ENCODE data around the gene RBMS3.
"Not testable (repeated sequence)": the region's sequence is repeated elsewhere in the genome, so short reads cannot be mapped to it uniquely, and the experiment has no call there.

Gene RBMS3

DNA sequence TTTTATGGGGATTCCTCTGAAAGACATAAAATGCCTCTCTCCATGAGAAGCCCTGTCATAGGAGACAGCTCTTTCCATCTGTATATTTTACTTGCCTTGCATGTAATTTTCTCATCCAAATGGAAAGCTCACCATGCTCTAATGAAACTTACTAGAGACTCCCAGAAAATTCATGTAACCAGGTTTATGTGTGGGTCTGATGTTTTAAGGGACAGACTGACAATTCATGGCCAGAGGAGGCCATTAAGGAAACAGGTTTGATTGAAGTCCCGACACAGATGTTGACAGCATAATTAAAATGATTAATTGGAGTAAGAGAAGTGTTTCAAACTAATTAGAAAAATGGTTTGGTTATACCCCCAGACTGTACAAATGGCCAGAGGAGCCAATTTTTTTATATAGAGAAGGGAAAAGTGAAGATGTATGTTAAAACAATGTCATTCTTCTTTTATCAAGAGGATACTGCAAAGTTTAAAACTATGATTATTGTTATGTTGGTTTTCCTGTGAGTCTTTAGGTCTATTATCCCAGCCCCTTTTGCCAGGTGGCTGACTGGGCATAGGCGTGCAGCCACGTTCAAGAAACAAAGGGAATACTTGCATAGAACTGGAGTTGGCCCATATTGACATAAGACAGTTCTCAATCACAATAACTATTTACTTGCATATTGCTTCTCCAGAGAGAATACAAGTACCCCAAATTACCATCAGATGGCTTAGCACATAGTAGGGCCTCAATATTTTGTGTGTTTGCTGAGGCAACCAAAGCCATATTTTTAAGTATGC, 64.8 kb downstream of the RBMS3 start:
- DNase-seq = no peak

DNA sequence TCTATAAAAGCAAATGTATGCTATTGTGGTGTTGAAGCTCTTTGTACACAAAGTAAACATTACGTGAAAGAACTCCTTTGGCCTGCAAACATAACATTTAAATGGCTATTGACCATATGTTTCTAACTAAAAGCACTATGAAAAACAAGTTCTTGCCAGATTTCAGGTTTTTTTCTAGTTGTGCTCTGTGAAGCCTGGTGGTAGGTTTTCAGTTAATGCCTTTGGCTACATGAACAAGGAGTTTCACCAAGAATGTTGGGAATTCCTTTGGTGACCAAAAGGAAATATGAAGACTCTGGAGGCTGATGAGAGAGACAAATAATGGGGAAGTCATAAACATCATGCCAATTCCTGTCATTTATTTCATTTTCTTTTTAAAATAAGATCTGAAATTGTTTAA, 66.0 kb downstream of the RBMS3 start:
- no peak for DNase-seq

DNA sequence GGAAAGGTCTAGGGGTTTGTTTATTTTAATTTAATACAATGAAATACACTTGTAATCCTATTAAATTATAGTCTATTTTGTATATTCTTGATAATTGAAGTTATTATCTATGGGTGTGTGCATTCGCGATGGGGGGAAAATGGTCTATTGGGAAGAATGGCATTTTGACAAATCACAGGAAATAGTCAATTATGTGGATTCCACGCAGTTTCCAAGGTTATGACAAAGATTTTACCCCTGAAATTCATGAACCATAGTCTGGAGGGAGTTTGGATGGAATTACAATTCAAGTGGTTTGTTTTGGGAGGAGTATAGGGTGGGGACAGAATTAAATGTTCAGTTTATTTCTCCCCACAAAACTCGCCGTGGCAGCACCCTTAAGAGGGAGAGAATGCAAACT, 66.5 kb downstream of the RBMS3 start:
- DNase-seq = no peak

DNA sequence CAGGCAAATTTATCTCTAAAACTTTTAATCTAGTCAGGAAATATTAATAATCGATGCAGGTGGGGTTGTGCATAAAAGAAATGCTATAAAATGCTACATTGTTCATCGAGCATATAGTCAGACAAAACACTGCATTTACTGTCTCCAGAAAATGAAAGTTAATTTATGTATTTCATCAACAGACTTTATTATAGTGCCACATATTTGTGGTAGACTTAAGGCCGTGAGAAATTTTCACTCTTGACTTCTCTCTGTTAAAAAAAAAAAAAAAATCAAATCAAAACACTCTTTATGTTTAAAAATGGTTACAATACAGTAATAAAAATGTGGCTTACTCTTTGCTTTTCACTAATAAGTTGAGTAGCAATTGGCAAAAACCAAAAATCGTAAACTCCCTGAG, 67.4 kb downstream of the RBMS3 start:
- no peak for DNase-seq

DNA sequence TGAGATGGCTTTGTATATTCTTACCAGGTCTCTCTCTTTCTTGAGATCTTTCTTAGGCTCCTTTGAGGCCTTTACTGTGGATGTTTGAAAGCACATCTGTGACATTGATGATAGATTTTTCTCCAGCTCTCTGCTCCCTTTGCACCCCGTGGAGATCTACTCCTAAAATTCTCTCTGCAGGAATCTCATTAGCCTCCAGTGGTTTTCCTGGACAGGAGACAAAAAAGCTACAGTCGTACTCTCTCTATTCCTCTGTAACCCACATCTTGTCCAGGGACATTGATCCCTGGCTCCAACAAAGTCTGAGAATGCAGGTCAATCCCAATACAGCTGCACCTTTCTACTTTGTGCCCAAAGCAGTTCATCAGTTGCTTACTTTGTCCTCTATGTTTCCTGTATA, 68.2 kb downstream of the RBMS3 start:
- DNase-seq = no peak

DNA sequence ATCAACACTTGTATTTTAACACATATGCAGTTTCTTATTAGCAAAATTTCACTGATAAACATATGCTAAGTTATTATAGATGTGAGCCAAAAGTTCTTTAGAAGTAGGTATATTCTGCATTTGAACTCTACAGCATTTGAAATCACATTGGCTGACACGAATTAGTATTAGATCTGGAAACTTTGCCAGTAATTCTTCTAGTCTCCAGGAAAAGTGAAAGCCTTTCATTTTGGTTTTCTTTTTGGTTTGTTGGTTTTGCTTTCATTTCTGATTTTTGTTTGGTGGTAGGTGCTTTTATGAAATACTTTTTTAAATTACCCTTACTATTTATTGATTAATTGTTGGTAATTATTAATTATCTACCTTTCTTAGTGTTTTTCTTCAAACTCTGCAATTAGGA, 72.9 kb downstream of the RBMS3 start:
- no peak for DNase-seq

DNA sequence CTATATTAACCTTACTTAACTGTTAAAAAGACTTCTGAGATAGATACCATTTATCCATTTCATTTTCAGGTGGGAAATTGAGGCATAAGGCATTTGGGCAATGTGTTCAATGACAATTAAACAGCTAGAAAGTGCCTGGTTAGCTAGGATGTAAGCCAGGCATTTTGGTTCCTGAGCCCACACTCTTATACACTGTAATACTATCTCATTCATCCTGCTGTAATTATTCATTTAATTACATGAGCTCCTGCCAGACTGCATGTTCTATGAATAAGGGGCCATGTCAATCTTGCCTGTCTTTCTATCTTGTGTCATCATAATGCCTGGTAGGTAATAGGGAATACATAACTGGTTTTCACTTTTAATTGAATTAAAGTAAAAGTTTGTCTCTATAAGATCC, 74.0 kb downstream of the RBMS3 start:
- no peak for DNase-seq

DNA sequence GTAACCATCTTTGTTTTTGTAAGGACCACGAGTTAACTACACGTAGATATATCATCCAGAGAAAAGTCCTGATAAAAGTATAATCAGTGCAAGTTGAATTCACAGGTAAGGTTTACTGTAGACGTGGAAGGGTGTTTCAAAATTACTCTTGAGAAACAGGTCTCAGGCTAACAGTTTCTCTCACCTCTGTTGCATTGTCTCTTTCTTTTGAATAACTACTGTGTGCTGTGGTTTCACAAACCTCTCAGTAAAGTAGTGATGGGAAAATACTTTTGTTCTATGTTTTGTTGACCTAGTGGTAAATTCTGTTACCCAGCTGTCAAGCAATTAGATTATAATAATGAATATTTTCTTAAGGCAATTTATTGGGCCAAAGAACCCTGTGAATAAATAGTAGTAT, 75.2 kb downstream of the RBMS3 start:
- no peak for DNase-seq

DNA sequence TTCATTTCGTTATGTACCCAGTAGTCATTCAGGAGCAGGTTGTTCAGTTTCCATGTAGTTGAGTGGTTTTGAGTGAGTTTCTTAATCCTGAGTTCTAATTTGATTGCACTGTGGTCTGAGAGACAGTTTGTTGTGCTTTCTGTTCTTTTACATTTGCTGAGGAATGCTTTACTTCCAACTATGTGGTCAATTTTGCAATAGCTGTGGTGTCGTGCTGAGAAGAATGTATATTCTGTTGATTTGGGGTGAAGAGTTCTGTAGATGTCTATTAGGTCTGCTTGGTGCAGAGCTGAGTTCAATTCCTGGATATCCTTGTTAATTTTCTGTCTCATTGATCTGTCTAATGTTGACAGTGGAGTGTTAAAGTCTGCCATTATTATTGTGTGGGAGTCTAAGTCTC, 79.4 kb downstream of the RBMS3 start:
- DNase-seq = not testable (repeated sequence)

DNA sequence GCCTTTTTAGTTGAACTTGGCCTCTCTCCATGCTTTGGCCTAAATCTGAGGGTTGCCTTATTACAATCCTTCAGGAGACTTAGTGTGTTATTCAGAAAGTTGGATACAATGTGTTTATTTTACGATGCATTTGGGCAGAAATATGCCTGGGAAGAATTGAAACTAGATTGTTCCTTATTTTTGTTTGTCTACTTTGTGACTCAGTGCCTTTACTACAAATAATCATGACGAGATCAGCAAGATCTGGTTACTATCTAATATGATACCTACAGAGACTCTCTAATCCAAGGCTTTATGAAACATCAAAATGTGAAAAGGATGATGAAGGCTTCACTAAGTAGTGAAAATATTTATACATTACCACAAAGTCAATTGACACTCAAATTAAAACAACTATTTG, 82.2 kb downstream of the RBMS3 start:
- no peak for DNase-seq

DNA sequence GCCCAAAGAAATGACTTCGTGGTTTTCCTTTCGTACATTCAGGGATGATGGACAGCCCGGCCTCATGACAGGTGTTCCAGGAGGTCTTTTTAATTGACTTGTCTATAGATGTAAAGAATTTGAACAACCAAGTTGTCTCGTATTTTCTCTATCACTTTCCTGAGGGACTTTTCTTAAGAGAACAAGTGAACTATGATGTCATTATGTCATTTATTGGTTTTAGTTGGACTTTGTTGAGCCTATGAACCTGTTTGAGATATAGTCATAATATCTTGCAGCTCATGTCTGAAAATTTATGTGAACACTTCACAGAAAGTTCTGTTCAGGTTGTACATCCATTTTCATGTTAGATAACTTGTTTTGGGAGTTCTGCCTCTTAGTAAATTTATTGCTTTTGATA, 89.2 kb downstream of the RBMS3 start:
- DNase-seq = no peak

DNA sequence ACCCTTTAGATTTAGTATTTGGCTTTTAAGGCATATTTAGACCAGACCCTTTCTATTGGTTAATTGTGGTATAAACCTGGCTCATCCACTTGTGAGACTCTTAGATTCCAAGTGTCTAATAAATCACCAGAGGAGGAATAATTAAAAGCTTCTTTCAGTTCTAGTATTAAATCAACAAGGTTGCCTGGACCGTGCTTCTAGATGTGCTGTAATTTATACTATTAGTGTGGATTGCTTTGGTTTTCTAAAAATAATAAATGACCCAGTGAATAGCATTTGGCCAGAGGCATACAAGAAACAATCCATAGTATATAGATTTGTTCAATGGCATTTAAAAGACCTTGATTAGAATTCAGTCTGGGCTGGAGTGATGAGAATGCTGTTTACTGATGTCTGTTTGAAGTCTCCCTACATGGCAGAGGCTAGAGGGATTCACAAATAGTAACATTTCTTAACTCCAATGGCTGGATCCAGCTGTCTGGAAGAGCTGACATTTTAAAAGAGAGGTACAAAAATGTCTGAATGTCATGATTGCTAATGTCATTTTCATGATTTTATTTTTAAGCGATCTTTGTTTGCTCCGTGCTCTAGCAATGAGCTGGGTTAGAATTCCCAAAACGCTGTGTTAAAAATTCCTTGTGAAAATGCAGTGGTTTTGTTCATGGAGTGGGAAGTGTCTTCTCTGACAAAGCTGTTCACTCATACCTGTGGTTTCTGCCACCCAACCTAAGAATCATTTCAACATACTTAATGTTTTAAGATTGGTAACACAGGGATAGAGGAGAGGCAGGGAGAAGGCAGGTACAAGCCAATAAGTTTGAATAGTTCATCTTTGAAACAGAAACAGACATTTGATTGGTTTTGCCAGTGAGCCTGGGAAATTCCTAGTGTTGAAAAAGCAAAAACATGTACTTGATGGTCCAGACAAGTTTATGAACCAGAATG, 89.9 kb downstream of the RBMS3 start:
- no peak for DNase-seq

DNA sequence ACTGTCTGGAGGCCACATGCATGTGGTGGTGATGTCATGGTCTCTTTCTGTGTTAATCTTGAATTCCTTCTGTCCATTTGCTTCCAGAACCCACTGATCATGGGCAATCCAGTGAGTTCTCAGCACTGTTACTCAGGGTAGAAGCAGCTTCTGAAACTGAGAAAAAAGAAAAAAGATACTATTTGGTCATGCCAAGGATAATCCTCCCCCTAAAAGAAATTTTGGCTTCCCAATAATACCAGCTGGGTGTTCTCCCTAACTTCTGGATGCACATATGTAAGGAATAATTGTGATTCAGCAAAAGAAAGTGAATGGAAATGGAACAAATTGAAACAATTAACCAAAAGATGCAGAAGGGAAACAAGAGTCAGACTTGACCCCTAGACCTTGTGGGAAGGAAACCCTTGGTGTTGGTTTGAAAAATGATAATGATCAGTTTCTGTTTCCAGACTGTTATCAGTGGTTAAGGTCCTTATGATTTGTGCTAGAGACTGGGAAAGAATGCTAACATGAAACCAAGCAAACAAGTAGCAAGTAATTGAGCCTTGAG, 92.3 kb downstream of the RBMS3 start:
- DNase-seq = no peak

DNA sequence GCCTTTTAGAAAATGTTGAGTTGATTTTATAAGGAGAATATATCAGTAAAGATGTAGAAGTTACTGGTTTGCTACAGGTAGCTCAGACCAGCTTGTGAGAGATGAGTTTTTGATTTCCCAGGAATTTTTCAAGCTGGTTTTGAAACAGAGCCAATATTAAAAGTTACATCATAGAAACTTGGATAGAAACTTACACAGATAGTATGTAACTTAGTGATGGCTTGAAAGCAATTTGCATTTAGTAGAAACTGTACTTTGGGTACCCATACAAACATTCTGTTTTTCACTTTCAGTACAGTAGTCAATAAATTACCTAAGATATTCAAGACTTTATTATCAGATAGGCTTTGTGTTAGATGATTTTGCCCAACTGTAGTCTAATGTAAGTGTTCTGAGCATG, 93.4 kb downstream of the RBMS3 start:
- DNase-seq = no peak

DNA sequence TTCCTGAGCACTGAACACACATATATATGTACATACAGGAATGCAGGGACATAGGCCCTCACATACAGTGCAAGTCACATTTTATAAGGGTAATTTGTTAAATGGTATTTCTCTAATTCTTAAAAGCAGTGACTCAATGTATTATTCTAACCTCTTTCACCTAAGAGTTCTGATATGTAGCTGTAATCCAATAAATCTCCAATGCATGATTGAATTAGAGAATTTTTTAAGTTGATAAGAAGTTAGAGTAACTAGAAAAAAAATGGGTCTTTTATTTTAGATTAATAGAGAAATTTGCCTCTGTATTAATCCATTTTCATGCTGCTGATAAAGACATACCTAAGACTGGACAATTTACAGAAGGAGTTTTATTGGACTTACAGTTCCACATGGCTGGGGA, 98.2 kb downstream of the RBMS3 start:
- no peak for DNase-seq

DNA sequence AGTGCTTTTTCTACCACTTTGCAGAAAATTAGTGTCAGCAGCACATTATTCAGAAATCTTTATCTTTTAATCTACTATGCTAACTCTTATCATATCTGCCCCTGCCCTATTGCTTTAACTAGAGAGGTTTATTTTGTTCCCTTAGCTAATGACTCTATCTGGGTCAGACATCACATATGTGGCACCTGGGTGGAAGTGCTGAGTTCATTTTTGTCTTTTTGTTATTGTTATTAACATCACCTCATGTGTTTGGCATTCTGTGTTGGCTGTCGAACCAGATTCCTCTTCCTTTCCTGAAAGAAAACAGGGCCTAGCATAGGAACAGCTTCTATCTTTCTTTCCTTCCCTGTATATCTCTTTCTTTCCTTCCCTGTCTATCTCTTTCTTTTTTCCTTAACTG, 100.7 kb downstream of the RBMS3 start:
- DNase-seq = no peak

DNA sequence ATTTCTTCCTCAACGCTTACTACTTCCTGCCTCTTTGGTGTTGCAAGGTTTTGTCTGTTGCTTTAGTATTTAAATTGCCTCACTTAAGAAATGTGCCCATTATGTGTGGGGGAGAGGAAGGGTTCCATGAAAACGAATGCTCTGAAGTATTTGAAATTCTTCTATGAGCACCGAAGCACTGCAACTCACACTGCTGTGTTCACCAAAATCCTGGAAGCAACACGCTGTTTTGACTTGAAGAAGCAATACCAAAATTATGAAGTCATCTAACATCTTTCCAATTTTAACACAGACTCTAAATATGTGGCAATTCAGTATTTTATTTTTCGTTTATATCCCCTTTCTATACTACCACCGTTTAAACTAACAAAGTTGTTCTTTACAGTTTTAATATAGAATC, 101.5 kb downstream of the RBMS3 start:
- no peak for DNase-seq

DNA sequence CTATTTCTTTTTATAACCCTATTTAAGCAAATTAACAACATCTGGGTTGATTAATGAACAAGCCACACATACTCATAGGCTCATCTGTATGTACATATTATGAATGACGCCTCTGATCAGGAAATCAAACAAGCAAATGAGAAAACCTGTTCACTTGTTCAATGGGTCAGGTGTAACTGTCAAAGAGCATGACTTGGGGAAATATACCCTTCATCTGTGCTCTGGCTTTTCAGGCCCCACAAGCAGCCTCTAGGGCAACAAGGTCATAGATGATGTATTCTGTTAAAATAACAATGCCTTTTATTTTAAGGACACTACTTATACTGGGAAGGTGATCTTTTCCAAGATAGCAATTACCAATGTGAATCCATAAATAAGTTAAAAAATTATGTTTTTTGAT, 102.0 kb downstream of the RBMS3 start:
- no peak for DNase-seq

DNA sequence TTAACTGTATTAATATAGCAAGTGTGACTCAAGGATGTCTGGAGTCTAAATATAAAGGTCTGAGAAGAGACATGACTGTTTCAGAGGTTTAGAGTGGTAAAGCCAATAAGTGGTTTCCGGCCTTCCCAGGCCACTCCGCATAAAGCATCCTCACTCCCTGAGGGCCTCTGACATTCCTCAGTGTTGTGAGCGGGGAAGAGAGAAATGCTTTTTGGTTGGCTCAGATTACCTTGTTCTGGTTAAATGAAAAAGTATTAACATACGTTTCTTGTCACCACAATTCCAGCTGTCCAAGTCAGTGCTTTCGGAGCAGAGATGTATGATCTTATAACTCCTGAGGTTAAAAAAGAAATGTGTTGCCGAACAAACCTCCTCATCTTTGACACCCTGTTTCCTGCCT, 103.8 kb downstream of the RBMS3 start:
- no peak for DNase-seq

DNA sequence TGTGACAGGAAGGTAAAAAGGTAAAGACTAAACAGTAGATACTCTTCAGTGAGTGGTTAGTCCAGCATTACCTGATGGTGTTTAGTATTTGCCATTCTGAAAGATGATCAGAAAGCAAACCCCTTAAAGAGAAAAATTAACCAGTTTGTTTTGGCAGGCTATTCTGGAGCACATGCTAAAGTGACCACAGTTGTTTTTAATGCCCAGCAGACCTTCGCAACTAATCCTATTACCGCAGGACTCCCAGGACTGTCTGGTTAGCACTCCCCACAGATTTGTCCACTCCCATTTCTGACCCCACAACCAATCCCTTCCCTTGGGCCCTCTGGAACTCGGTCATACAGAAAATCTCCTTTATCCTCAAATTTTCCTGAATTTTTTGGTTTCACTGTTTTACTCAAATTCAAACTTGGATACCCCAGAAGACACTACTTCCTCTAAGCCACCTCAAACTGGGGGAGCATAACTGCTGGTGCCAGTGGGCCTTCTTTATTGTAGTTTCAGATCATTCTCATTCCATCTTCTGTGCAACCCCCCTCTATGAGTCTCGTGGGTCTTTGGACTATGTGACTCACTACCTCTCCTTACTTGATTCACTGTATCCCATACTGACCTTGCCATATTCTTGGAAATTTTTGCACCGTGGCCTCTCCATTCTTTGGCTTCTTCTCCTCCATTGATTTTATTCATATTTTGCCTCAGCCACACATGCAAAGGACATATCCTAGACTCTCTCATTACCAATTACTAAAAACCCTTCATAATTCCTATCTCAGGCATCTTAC, 104.4 kb downstream of the RBMS3 start:
- no peak for DNase-seq

DNA sequence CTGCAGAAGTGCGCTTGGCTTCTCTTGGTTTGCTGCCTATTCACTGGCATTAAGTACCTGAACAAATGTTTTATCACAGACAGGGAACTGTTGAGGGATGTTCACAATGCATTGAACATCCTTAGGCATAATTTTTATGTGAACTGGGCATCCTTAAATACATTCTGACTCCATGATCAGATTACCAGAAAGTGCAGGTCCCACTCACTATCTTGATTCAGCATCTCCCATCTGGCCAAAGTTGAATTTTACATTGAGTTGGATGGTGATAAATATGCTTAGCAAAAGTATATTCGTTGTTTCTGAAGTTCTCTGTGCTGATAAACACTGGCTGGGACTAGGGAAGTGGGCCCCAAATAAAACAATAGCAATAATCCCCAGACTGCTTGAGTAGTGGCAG, 108.5 kb downstream of the RBMS3 start:
- DNase-seq = no peak

DNA sequence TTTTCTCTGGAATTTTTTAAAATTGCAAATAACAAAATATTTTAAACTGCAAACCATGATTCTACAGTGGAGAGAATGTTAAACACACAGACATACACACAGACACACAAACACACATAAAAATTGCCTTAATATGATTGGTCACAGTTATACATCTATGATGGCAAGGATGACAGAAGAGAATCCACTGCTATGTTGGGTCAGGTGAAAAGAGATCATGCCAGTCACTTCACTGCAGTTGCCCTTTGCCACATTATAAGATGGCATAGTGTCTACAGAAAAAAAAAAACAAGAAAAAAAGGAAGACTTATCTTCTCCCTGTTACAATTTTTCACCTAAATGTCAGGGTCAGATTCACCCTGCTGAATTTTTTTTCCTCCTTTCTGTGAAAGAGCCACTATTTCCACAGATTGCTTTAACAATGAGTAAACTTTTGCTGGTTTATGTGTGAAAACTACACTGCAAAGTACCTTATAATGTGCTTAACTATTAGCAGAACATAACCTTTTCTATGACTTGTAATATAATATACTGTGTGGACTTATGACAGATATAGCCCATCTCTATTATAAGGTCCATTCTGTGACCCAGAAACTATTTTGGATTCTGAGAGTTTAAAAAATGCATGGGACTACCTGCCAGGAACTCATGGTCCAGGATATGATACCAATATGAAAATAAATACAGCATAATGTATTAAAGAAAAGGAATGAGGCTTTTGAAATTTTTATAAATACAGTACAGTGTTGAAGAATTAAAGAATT, 111.9 kb downstream of the RBMS3 start:
- no peak for DNase-seq

Measured in NCI-H1694 treated with DMSO at 0.1 percent for 48 hours (cell line).